SU-DHL-6 (cell line): ENCODE results near the gene SLC17A9.

Experiments used
- H2AFZ ChIP-seq: fragments of 200-600 bp; sonication (generic); 2 replicates; pipeline ENCODE4 v1.6.1; 2014; ENCODE audit warnings: low read depth, mild to moderate bottlenecking, moderate library complexity, mixed read lengths, antibody characterized with exemption, low read length; ENCODE audit not compliant: severe bottlenecking
- H3F3A ChIP-seq: fragments of 200-600 bp; shearing (Covaris generic); 2 replicates; pipeline ENCODE4 v1.6.0; 2016; ENCODE audit warnings: antibody characterized with exemption, mild to moderate bottlenecking; ENCODE audit not compliant: insufficient read depth
- H3K27ac ChIP-seq: fragments of 200-600 bp; sonication (generic); 2 replicates; pipeline ENCODE4 v1.5.1; 2016; ENCODE audit warnings: low read depth, mild to moderate bottlenecking, low read length, moderate library complexity, mixed read lengths
- H3K27me3 ChIP-seq: fragments of 200-600 bp; sonication (generic), shearing (Covaris generic); 2 replicates; pipeline ENCODE4 v1.6.0; 2014; ENCODE audit warnings: mild to moderate bottlenecking, low read length
- H3K36me3 ChIP-seq: fragments of 200-600 bp; sonication (generic); 2 replicates; pipeline ENCODE4 v1.6.1; 2014; ENCODE audit warnings: mild to moderate bottlenecking, low read length, mixed read lengths
- H3K4me2 ChIP-seq: fragments of 300-600, 200-600 bp; shearing (Covaris generic), sonication (generic); 2 replicates; pipeline ENCODE4 v1.6.0; 2014; ENCODE audit warnings: low read length, low read depth, mild to moderate bottlenecking; ENCODE audit not compliant: poor library complexity, severe bottlenecking
- H3K4me3 ChIP-seq: fragments of 200-600 bp; sonication (generic); 2 replicates; pipeline ENCODE4 v1.5.1; 2014; ENCODE audit warnings: antibody characterized with exemption, low read length, mild to moderate bottlenecking, mixed read lengths; ENCODE audit not compliant: insufficient read depth, poor library complexity, severe bottlenecking
- H3K79me2 ChIP-seq: fragments of 200-600 bp; sonication (generic); 2 replicates; pipeline ENCODE4 v1.6.1; 2014; ENCODE audit warnings: mild to moderate bottlenecking, low read length, moderate library complexity; ENCODE audit not compliant: insufficient read depth
- H3K9ac ChIP-seq: fragments of 200-600 bp; sonication (generic); 2 replicates; pipeline ENCODE4 v1.7.0; 2014; ENCODE audit warnings: mild to moderate bottlenecking, low read length
- H3K9me2 ChIP-seq: fragments of 200-600 bp; sonication (generic); replicated peaks from 2 replicates; pipeline ENCODE4 v1.6.1; 2014; ENCODE audit warnings: low read length; ENCODE audit not compliant: insufficient read depth
- H3K9me3 ChIP-seq: fragments of 200-600 bp; sonication (generic); 2 replicates; pipeline ENCODE4 v1.6.1; 2014; ENCODE audit warnings: low read length, mixed read lengths; ENCODE audit not compliant: insufficient read depth
- H4K20me1 ChIP-seq: fragments of 200-600 bp; sonication (generic); 2 replicates; pipeline ENCODE4 v1.6.1; 2014; ENCODE audit warnings: low read depth, mild to moderate bottlenecking, antibody characterized with exemption, low read length, moderate library complexity, mixed read lengths
- EZH2phosphoT487 ChIP-seq: fragments of 200-600 bp; sonication (generic), shearing (Covaris generic); conservative IDR thresholded peaks from 2 replicates; pipeline ENCODE4 v1.6.1; 2018; ENCODE audit warnings: mild to moderate bottlenecking, antibody characterized with exemption, low read length, moderate library complexity, mixed read lengths
- TF ChIP-seq, protein P1 (sequence below): fragments of 200-600 bp; sonication (generic); IDR thresholded peaks from one replicate; pipeline ENCODE4 v1.5.1; 2017; ENCODE audit warnings: antibody characterized with exemption, mild to moderate bottlenecking, low read length, moderate library complexity; ENCODE audit not compliant: insufficient read depth, poor library complexity, severe bottlenecking

Gene SLC17A9

DNA sequence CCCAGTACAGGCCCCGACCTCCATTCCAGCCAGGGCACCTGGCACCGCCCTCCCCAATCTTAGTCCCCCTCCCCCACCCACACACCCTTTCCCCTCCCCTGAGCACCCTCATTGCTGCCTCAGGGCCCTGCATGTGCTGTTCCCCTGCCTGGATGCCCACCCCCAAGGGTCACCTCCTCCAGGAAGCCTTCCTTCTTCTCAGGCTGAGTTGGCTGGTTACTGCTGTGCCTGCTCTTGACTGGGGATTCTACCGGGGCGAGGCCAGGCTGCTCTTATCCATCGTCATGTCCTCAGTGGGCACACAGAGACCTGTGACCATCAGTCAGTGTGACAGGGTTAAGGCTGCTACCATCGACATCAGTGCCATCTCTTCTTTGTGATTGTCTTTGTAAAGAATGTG, 30.7 kb downstream of the SLC17A9 start:
- no peak for TF ChIP-seq EZH2phosphoT487
- TF ChIP-seq, protein P1, sequence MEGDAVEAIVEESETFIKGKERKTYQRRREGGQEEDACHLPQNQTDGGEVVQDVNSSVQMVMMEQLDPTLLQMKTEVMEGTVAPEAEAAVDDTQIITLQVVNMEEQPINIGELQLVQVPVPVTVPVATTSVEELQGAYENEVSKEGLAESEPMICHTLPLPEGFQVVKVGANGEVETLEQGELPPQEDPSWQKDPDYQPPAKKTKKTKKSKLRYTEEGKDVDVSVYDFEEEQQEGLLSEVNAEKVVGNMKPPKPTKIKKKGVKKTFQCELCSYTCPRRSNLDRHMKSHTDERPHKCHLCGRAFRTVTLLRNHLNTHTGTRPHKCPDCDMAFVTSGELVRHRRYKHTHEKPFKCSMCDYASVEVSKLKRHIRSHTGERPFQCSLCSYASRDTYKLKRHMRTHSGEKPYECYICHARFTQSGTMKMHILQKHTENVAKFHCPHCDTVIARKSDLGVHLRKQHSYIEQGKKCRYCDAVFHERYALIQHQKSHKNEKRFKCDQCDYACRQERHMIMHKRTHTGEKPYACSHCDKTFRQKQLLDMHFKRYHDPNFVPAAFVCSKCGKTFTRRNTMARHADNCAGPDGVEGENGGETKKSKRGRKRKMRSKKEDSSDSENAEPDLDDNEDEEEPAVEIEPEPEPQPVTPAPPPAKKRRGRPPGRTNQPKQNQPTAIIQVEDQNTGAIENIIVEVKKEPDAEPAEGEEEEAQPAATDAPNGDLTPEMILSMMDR: no peak
- H3K27me3 ChIP-seq: no peaks in the 10 kb centered on the region
- H3K79me2 ChIP-seq: no peaks in the 10 kb centered on the region
- H3K9me3 ChIP-seq: no peaks in the 10 kb centered on the region
- H3K4me3 ChIP-seq: no peak overlapping the region
- no peak overlapping the region for H3K4me2 ChIP-seq
- no peaks in the 10 kb centered on the region for H3K9me2 ChIP-seq
- H3K36me3 ChIP-seq: no peaks in the 10 kb centered on the region
- no peak overlapping the region for H3K9ac ChIP-seq
- no peak overlapping the region for H3K27ac ChIP-seq
- no peaks in the 10 kb centered on the region for H3F3A ChIP-seq
- no peaks in the 10 kb centered on the region for H4K20me1 ChIP-seq
- no peak overlapping the region for H2AFZ ChIP-seq

DNA sequence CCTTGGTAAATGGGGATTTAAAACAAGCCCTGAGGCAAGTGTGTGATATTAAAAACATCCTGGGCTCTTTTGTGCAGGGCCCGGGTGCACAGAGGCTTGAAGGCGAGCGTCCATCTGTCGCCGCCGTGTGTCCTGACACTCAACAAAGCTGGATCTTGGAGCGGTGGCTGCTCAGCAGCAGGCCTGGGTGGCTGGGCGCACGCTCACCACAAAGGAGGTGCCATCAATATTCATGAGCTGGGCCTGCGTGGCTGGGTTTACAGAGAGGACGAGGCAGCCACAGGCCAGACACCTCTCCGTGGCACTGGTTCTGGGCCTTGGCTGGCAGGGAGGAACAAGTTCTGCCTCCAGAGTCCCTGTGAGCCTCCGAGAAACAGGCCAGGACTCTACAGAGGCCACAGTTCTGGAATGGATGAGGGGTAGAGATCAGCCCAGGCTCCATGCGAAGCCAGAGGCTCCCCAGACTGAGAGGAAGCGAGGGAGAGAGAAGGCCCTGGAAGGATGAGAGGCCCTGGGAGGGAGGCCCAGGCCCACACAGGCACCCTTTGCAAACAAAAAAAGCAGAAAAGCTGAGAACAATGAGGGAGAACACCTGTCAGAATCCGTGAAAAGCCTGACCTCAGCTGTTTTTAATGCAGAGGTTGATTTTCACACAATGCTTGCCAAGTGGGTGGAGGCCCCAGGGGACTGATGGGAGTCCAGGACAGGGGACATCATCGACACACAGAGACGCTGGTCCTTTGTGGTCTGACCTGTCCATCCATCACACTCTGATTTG, 32.3 kb downstream of the SLC17A9 start:
- no peak overlapping the region for H3K9ac ChIP-seq
- H3K27me3 ChIP-seq: no peaks in the 10 kb centered on the region
- H2AFZ ChIP-seq: no peak overlapping the region
- no peaks in the 10 kb centered on the region for H3F3A ChIP-seq
- H3K79me2 ChIP-seq: no peaks in the 10 kb centered on the region
- no peak overlapping the region for H3K27ac ChIP-seq
- H3K9me3 ChIP-seq: no peaks in the 10 kb centered on the region
- no peaks in the 10 kb centered on the region for H4K20me1 ChIP-seq
- H3K36me3 ChIP-seq: no peaks in the 10 kb centered on the region
- TF ChIP-seq, protein P1: no peak
- no peak for TF ChIP-seq EZH2phosphoT487
- no peak overlapping the region for H3K4me2 ChIP-seq
- H3K4me3 ChIP-seq: no peak overlapping the region
- H3K9me2 ChIP-seq: no peaks in the 10 kb centered on the region

DNA sequence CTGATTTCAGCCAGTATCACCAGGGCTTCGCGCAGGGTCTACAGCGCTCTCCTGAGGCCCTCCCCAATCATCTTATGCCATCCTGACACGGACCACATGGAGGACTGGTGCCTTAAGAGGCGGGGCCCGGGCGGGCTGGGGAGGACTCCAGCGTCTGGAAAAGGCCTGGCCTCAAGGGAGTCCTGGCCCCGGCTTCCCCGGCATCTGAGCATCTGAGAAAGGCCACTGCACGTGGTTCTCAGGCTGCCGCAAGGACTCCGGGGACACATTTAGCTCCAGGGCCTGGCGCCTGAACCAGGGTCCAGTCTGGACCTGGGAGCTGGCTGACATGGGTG, 32.9 kb downstream of the SLC17A9 start:
- Histone ChIP-seq H2AFZ (no peak overlapping the region), H3K4me2 (no peak overlapping the region), H3F3A (no peaks in the 10 kb centered on the region), H3K9me3 (no peaks in the 10 kb centered on the region), H3K9ac (no peak overlapping the region), H3K9me2 (no peaks in the 10 kb centered on the region), H3K4me3 (no peak overlapping the region), H3K27me3 (no peaks in the 10 kb centered on the region), H4K20me1 (no peaks in the 10 kb centered on the region), H3K36me3 (no peaks in the 10 kb centered on the region), H3K27ac (no peak overlapping the region), H3K79me2 (no peaks in the 10 kb centered on the region)
- TF ChIP-seq EZH2phosphoT487: no peak
- TF ChIP-seq, protein P1: no peak
